DOHH2 (cell line): Measurements from ENCODE around the gene FLT3LG.

ENCODE experiments used
- H3F3A ChIP-seq: fragments of 200-600 bp; sonication (generic), shearing (Covaris generic); 2 replicates; pipeline ENCODE4 v1.6.0; 2016; ENCODE audit warnings: antibody characterized with exemption, mild to moderate bottlenecking; ENCODE audit not compliant: control insufficient read depth, insufficient read depth
- H3K27ac ChIP-seq: fragments of 200-600 bp; sonication (generic); 2 replicates; pipeline ENCODE4 v1.5.1; 2014; ENCODE audit warnings: low read depth, mild to moderate bottlenecking, low read length, moderate library complexity
- H3K27me3 ChIP-seq: fragments of 200-600 bp; sonication (generic); 2 replicates; pipeline ENCODE4 v1.6.1; 2014; ENCODE audit warnings: mild to moderate bottlenecking, low read length, mixed read lengths; ENCODE audit not compliant: control insufficient read depth
- H3K36me3 ChIP-seq: fragments of 200-600 bp; sonication (generic); 2 replicates; pipeline ENCODE4 v1.6.1; 2014; ENCODE audit warnings: mild to moderate bottlenecking, low read length, moderate library complexity, mixed read lengths; ENCODE audit not compliant: control insufficient read depth
- H3K4me1 ChIP-seq: fragments of 200-600 bp; sonication (generic); 2 replicates; pipeline ENCODE4 v1.6.1; 2014; ENCODE audit warnings: mild to moderate bottlenecking, low read length, mixed read lengths; ENCODE audit not compliant: control insufficient read depth
- H3K4me2 ChIP-seq: fragments of 200-600 bp; sonication (generic); 2 replicates; pipeline ENCODE4 v1.6.0; 2014; ENCODE audit warnings: mild to moderate bottlenecking, low read length, moderate library complexity
- H3K4me3 ChIP-seq: fragments of 200-600 bp; sonication (generic); 2 replicates; pipeline ENCODE4 v1.5.1; 2014; ENCODE audit warnings: mild to moderate bottlenecking, low read length, mixed read lengths
- H3K79me2 ChIP-seq: fragments of 200-600 bp; sonication (generic); 2 replicates; pipeline ENCODE4 v1.6.1; 2014; ENCODE audit warnings: mild to moderate bottlenecking, low read length, mixed read lengths; ENCODE audit not compliant: control insufficient read depth
- H3K9me2 ChIP-seq: fragments of 200-600 bp; sonication (generic); replicated peaks from 2 replicates; pipeline ENCODE4 v1.6.1; 2014; ENCODE audit warnings: mild to moderate bottlenecking, low read length, mixed read lengths; ENCODE audit not compliant: control insufficient read depth
- H3K9me3 ChIP-seq: fragments of 200-600 bp; sonication (generic); 2 replicates; pipeline ENCODE4 v1.6.1; 2014; ENCODE audit warnings: antibody characterized with exemption, low read length, mixed read lengths; ENCODE audit not compliant: control insufficient read depth, insufficient read depth
- H4K20me1 ChIP-seq: fragments of 200-600 bp; sonication (generic); 2 replicates; pipeline ENCODE4 v1.6.0; 2014; ENCODE audit warnings: low read depth, mild to moderate bottlenecking, antibody characterized with exemption, low read length, moderate library complexity; ENCODE audit not compliant: control insufficient read depth, insufficient read depth
- EZH2phosphoT487 ChIP-seq: fragments of 200-600 bp; sonication (generic); IDR thresholded peaks from 2 replicates; pipeline ENCODE4 v1.6.1; 2017; ENCODE audit warnings: borderline replicate concordance, mild to moderate bottlenecking, antibody characterized with exemption, low read length, moderate library complexity, mixed read lengths
- TF ChIP-seq, protein P1 (sequence below): fragments of 200-600 bp; sonication (generic); IDR thresholded peaks from one replicate; pipeline ENCODE4 v1.5.1; 2014; ENCODE audit warnings: antibody characterized with exemption, mild to moderate bottlenecking, low read depth, low read length; ENCODE audit not compliant: poor library complexity, severe bottlenecking

FLT3LG gene

DNA sequence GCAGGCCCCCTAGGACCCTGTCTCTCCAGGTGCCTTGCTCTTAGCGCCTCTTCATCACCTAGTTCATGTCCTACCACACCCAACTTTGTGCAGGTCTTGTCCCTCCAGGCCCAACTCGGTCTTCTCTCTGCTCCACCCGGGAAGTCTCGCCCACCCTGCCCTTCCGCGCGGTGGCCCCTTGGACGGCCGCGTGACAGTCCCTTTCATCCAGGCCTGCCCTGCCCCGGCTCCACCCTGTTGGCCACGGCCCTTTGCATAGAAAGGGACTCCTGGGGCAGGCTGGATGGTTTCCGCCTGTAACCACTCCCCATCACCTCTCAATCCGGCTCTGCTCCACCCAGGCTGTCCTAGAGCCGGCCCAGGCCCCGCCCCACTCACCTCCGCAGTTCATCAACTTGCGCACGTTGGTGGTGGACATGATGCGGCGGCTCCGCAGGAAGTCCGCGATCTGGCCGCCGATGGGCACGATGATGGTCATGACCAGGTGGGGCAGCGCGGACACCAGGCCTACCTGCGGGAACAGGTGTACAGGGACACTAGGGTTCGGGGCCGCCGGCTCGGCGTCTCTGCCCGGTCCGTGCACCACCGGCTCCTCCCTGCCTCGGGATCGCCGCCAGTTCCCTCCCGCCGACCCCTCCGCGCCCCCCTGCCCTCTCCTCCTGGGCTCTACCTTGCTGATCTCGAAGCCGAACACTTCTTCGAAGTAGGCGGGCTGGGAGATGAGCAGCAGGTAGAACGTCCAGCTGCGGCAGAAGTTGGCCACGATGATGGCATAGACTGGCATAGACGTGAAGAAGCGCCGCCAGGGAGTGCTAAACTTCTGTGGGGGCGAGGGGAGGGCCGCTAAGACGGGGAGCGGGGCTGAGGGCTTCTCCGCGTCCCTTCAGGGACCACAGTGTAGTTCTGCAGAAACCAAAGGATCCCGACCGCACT, 41.6 kb upstream of the FLT3LG start:
- Histone ChIP-seq H3K4me2 (no peak overlapping the region), H3F3A (0 out of 2 replicates have a peak, but pooled peaks cover 5% of the 10 kb centered on the region), H3K36me3 (no peaks in the 10 kb centered on the region), H4K20me1 (no peaks in the 10 kb centered on the region), H3K27me3 (peaks cover 39% of the 10 kb centered on the region), H3K9me3 (no peaks in the 10 kb centered on the region), H3K9me2 (no peaks in the 10 kb centered on the region), H3K79me2 (no peaks in the 10 kb centered on the region), H3K27ac (no peak overlapping the region), H3K4me1 (peaks cover 28% of the 10 kb centered on the region), H3K4me3 (no peak overlapping the region)
- TF ChIP-seq, protein P1, sequence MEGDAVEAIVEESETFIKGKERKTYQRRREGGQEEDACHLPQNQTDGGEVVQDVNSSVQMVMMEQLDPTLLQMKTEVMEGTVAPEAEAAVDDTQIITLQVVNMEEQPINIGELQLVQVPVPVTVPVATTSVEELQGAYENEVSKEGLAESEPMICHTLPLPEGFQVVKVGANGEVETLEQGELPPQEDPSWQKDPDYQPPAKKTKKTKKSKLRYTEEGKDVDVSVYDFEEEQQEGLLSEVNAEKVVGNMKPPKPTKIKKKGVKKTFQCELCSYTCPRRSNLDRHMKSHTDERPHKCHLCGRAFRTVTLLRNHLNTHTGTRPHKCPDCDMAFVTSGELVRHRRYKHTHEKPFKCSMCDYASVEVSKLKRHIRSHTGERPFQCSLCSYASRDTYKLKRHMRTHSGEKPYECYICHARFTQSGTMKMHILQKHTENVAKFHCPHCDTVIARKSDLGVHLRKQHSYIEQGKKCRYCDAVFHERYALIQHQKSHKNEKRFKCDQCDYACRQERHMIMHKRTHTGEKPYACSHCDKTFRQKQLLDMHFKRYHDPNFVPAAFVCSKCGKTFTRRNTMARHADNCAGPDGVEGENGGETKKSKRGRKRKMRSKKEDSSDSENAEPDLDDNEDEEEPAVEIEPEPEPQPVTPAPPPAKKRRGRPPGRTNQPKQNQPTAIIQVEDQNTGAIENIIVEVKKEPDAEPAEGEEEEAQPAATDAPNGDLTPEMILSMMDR: no peak
- no peak for TF ChIP-seq EZH2phosphoT487

DNA sequence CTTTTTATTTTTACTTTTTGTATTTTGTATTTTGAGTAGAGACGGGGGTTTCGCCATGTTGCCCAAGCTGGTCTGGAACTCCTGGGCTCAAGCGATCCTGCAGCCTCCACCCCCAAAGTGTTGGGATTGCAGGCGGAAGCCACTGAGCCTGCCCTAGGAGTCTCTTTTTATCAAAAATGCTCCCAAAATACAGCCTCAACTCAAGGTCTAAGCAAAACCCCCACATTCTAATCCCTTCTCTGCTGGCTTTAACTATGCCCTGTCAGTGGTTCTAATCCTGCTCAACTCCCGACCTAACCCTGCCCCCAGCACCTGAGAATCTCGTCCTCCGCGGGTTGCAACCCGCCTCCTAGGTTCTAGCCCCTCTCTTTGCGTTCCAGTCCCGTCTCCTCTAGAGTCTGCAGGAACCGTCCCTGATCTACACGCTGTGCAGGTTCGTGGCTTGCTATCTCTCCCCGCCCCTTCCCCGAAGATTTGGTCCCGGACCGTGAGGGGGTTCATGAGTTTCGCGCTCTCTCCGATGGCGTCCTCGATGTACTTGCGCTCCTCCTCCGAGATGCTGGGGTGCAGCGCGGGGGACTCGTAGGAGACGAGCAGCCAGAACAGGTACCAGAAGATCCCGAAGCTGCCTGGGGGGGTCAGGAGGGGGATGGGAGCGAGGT, 40.6 kb upstream of the FLT3LG start:
- peaks cover 21% of the 10 kb centered on the region for H3K4me1 ChIP-seq
- H3K4me2 ChIP-seq: no peak overlapping the region
- no peak overlapping the region for H3K27ac ChIP-seq
- H3K9me3 ChIP-seq: no peaks in the 10 kb centered on the region
- H3F3A ChIP-seq: 0 out of 2 replicates have a peak, but pooled peaks cover 5% of the 10 kb centered on the region
- H3K79me2 ChIP-seq: no peaks in the 10 kb centered on the region
- H3K4me3 ChIP-seq: no peak overlapping the region
- no peaks in the 10 kb centered on the region for H3K36me3 ChIP-seq
- no peaks in the 10 kb centered on the region for H4K20me1 ChIP-seq
- no peaks in the 10 kb centered on the region for H3K9me2 ChIP-seq
- peaks cover 38% of the 10 kb centered on the region for H3K27me3 ChIP-seq
- TF ChIP-seq EZH2phosphoT487: no peak
- TF ChIP-seq, protein P1: no peak

DNA sequence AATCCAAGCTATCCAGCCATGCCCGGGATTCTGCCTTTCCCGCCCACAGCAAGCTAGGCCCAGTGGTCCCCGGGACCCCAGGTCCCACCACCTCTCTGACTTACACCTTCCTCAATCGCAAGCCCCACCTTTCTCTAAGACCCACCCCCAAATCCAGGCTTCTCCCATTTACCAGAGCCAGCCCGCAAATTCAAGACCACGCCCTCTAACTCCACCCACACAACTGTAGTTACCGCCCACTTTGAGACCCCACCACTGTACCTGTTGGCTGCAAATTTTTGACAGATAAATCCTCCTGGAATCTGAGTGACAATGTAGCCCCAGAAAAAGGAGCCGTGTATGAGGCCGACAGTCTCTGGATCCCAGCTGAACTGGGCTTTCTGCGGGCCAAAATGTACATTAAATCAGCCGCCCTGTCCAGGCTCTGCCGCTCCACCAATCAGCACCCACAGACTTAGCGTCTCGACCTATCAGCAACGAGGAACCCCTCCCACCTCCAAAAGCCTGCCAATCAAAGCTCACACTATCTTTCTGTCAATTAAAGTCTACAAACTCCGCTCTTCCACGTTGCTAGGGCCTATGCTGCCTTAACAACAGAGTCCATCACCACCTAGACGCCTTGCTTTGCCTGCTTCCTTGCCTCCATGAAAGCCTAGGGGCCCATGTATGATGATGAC, 39.0 kb upstream of the FLT3LG start:
- H4K20me1 ChIP-seq: no peaks in the 10 kb centered on the region
- H3K4me3 ChIP-seq: no peak overlapping the region
- H3K79me2 ChIP-seq: no peaks in the 10 kb centered on the region
- H3K9me2 ChIP-seq: no peaks in the 10 kb centered on the region
- H3K27me3 ChIP-seq: peaks cover 39% of the 10 kb centered on the region
- no peak overlapping the region for H3K4me2 ChIP-seq
- no peak overlapping the region for H3K27ac ChIP-seq
- no peak for TF ChIP-seq EZH2phosphoT487
- TF ChIP-seq, protein P1: no peak
- H3K36me3 ChIP-seq: no peaks in the 10 kb centered on the region
- no peaks in the 10 kb centered on the region for H3F3A ChIP-seq
- peaks cover 19% of the 10 kb centered on the region for H3K4me1 ChIP-seq
- no peaks in the 10 kb centered on the region for H3K9me3 ChIP-seq
